HL-60/S4 treated with phorbol 12-myristate 13-acetate at 8.2 ng/mL for 4 days and 3 days (cell line): Measurements from ENCODE around the gene POMGNT2.
"Not testable (repeated sequence)": the region's sequence is repeated elsewhere in the genome, so short reads cannot be mapped to it uniquely, and the experiment has no call there.

Source experiments
- in situ Hi-C: fragments of 300-500 bp; cut with MboI; formaldehyde crosslinking; loops from 2 replicates; pipeline ENCODE4 v1.15.0; 2022; ENCODE audit warnings: low sequenced_read_pairs

POMGNT2 gene

GRCh38 chr3:43048470-43048869, 57.4 kb downstream of the POMGNT2 start:
- in situ Hi-C loops = no loop called here

- in situ Hi-C loops = no loop called here
Observed at GRCh38 chr3:43046583-43046982, 59.3 kb downstream of the POMGNT2 start.

- in situ Hi-C loops = not testable (repeated sequence)
Observed at GRCh38 chr3:43045079-43045478, 60.8 kb downstream of the POMGNT2 start.

- in situ Hi-C loops = no loop called here
Observed at GRCh38 chr3:43043793-43044192, 62.1 kb downstream of the POMGNT2 start.

- in situ Hi-C loops = no loop called here
Observed at GRCh38 chr3:43043071-43043766, 62.7 kb downstream of the POMGNT2 start.

- in situ Hi-C loops = no loop called here
Observed at GRCh38 chr3:43041517-43041916, 64.4 kb downstream of the POMGNT2 start.

GRCh38 chr3:43038010-43038409, 67.9 kb downstream of the POMGNT2 start:
- in situ Hi-C loops = no loop called here

GRCh38 chr3:43036621-43037423, 69.1 kb downstream of the POMGNT2 start:
- in situ Hi-C loops = no loop called here

- in situ Hi-C loops = no loop called here
Observed at GRCh38 chr3:43035801-43036365, 70.0 kb downstream of the POMGNT2 start.

- in situ Hi-C loops = no loop called here
Observed at GRCh38 chr3:43034911-43035310, 71.0 kb downstream of the POMGNT2 start.

GRCh38 chr3:43034200-43034599, 71.7 kb downstream of the POMGNT2 start:
- in situ Hi-C loops = no loop called here

GRCh38 chr3:43032646-43033628, 72.9 kb downstream of the POMGNT2 start:
- in situ Hi-C loops = no loop called here

GRCh38 chr3:43031889-43032545, 73.9 kb downstream of the POMGNT2 start:
- in situ Hi-C loops = no loop called here

GRCh38 chr3:43031485-43031884, 74.4 kb downstream of the POMGNT2 start:
- in situ Hi-C loops = no loop called here

- in situ Hi-C loops = no loop called here
Observed at GRCh38 chr3:43030162-43030935, 75.5 kb downstream of the POMGNT2 start.
